Measurements from ENCODE around the gene OXLD1.

OXLD1 gene

DNA sequence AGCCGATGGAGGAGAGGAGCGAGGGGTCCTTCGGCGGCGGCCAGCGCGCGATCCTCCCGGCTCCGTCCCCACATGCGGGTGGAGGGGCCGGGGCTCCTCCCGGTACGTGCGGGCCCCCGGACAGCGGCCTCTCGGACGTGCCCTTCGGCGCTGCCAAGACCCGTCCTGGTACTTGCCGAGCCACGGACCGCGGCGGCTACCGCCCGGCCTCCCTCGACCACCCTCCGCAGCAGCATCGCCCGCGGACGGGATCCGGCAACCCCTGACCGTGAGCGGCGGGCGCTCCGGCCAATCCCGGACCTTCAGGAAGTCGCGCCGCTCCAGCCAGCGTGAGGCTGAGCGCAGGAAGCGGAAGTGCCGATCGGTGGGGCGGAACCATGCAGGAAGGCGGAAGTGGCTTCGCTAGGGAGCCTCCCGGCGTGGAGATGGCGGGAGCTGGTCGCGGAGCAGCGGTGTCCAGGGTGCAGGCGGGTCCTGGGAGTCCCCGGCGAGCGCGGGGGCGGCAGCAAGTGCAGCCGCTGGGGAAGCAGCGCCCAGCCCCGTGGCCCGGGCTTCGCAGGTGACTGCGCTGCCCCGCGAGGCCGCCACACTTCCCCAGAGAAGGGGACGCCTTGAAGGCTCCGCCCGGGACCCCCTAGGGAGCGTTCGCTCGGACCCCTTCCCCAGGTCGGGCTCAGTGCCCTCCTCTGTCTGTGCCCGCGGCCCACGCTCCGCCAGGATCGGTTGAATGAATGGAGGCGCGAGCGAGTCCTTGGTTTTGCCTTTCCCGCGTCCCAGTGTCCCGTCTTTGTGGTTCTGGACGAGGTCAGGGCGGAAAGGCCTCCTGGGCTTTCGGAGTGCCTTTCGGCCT lies at the start of gene OXLD1, which contains the start of gene CCDC137:
Gene OXLD1, minus strand, starts transcription at position 264 of the 850 bp plus-strand sequence. Its CDS starts 28 bp downstream, at position 236.
Gene CCDC137, plus strand, starts transcription at position 396 of the 850 bp plus-strand sequence. Its CDS starts 30 bp downstream, at position 426.
- DNase-seq: peak; percentile 87

DNA sequence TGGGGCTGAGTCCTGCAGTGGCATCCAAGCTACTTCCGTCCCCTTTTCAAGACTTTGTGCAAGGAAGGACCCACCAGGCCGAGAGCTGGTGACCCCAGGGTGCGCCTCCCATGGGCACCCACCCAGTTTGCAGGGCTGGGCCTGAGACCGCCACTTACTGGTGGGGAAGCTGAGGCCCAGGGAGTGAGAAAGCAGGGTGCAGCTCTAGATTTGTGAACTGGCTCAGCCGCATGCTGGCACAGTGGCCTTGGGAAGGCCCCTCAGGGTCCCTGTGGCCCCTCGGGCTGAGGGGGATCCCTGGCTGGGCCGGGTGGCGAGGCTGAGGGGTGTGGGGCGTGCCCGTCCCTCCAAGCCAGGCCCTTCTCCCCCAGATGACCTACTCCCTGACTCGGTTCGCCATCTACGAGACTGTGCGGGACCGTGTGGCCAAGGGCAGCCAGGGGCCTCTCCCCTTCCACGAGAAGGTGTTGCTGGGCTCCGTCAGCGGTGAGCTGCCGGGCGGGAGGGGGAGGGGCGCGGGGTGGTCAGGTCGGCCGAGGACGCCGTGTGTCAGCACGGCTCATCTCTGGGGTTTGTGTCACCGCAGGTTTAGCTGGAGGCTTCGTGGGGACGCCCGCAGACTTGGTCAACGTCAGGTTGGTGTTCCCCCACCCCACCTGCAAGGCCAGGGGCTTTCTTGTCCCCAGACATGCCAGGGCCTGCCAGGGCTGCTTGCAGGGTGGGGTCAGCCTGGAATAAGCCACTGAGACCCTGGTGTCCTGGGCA lies 48.9 kb upstream of the OXLD1 start:
- no peak for DNase-seq

DNA sequence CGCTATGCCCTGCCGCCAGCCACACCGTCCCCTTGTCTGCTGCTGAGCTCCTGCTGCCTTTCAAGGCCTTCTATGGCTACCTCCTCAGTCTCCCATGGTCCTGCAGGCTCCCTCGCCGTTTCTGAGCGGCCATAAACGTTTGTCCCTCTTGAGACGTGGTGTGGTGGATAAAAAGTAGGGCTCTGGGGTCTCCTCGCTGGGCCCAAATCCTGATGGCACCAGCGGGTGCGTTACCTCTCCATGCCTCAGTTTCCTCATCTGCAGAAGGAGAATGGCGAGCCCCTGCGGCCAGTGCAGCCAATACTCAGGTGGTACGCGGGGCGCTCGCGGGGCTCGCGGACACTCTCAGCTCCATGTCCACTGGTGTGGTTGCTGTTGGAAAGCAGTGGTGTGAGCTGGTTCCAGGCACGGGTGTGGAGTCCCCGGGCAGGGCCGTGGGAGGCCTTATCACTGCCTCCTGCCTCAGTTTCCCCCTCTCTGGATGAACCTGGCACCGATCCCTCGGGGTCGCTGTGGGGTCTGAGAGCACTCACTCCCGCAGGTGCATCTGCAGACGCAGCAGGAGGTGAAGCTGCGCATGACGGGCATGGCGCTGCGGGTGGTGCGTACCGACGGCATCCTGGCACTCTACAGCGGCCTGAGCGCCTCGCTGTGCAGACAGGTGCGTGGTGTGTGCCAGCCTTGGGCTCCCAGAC lies 48.2 kb upstream of the OXLD1 start:
- no peak for DNase-seq

DNA sequence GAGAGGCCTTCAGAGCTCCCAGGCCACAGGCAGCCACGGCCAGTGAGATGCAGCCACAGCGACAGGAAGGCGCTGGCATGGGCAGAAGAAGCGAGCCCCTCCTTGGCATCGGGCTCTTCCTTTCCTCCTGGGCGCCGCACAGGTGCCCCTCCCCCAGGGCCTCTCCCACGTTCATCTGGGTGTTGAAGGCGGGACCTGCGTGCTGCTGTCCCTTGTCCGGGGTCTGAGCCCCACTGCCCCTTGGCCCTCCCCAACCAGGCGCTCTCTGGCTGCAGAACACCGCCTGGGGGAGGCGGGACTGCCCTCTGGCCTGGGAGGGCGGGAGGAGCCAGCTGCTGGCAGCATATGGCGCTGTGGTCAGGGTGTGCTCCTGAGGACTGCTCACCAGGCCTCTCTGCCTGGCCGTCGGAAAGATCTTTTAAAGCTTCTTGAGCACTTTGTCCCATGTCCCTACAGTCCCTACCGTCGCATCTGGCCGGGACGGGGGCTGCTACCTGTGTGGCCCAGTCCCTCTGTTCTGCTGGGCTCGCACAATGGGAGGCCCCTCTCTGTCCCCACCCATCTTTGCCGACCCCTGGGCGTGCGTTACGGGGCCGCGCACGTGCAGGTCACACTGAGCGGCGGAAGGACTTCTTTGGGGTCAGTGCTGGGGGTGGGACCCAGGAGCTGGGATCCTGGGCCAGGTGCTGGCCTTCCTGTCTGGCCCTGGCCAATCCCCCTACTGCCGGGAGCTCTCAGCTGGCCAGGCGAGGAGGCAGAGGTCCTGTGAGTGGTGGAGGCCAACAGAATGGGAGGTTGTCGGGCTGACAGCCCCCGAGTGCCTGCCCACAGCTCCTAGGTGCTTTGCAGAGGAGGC lies 47.4 kb upstream of the OXLD1 start:
- no peak for DNase-seq

DNA sequence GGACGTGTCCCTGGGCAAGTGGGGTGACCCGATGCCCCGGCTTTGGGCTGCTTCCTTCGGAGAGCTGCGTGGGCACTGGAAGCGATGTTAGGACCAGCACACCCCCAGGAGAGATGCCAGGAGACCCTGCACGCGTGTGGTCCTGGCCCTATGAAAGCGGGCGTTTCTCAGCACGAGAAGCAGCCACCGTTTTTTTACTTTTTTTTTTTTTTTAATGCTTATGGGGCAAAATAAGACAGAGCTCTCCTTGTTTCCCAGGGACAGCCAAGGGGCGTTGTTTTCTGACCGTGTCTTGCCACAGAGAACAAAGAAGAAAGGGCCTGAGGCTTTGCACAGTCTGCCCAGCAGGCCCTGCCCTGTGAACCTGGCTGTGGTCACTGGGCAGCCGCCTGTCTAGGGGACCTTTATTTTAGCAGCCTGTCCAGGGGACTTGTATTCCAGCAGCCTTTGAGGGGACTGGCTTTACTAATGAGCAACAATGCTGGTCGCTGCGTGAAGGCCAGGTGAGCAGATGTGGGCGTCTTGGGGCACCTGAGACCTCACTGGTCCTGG lies 46.7 kb upstream of the OXLD1 start:
- no peak for DNase-seq

DNA sequence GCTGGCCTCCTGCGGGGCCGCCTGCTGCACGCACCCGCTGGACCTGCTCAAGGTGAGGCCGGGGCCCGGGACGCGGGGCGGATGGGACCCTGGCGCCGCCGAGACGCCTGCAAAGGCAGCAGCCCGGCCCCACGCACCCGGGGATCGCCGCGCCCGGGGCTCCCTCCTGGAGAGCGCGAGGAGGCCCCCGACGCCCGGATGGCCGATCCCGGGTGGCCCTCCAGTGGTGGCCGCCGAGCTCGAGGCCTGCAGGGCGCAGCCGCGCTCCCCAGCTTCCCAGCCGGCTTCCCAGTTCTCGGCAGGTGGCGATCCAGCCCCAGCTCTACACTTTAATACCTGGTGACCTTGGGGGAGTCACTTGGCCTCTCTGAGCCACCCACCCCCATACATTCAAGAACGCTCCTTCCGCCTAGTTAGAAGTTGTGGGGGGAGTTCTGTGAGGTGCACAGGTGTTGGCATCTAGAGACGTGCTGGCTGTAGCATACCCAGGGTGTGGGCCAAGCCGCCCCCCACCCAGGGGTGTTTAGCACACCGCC lies 46.1 kb upstream of the OXLD1 start:
- DNase-seq: no peak

DNA sequence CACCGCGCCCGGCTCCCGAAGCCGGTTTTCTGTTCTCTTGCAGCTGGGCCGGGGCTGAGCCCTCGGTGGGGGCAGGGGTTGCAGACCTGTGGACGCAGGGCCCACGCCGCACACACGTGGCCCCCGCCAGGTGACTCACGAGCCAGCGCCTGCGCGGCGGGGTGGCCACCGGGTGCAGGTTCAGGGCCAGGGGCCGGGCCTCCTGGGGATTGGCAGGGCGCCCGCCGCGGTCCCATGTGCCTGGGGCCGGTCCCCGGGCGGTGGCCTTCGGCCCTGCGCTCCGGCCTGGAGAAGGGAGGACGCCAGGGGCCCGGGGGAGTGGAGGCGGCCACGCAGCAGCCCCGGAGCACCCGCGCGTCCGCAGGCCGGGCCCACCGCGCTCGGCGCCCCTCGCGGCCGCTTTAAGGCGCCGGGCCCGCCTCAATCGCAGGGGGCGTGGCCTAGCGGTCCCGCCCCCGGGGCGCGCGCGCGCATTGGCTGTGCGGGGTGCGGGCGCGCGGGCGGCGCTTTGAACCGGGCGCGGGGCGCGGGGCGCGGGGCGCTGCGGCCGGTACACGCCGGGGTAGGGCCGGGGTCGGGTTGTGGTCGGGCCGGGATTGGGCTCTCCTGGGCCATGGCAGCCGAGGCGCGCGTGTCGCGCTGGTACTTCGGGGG lies 45.5 kb upstream of the OXLD1 start, which contains the start of gene SLC25A10:
Gene SLC25A10, plus strand, starts transcription at position 471 of the 654 bp plus-strand sequence. Its CDS starts 143 bp downstream, at position 614.
- DNase-seq: peak; percentile 56

DNA sequence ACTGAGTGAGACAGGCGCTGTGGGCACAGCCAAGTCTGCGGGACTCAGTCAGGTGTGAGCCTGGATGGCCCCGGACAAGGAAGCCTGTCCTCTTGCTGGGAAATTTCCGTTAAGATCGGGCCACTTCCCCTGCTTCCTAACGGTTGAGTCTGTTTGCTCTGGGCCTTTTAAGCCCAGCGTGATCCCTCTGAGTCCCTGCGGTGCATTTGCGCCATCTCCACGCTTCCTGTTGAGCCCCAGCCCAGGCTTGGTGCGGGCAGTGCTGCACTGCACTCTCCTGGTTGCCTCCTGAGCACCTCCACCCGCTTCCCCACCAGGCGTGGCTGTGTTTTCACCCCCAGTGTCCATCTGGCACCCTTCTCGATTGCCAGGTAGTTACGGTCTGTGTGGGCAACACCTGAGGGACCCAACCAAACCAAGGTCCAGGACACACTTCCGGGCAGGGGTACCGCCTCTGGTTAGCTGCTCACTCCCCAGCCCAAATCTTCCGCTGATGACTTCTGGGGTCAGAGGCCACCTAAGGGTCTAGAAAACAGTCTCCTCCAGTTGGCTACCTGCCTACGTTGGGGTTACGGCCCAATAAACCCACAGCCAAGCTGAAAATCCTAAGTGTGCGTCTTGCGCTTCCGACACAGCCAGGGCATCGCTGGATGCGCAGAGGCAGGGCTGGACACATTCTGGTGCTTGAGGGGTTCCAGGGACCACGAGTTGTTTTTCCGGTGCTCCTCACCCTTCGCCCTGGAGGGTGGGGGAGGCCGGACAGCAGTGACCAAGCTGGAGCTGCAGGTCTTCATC lies 44.3 kb upstream of the OXLD1 start:
- DNase-seq: no peak

DNA sequence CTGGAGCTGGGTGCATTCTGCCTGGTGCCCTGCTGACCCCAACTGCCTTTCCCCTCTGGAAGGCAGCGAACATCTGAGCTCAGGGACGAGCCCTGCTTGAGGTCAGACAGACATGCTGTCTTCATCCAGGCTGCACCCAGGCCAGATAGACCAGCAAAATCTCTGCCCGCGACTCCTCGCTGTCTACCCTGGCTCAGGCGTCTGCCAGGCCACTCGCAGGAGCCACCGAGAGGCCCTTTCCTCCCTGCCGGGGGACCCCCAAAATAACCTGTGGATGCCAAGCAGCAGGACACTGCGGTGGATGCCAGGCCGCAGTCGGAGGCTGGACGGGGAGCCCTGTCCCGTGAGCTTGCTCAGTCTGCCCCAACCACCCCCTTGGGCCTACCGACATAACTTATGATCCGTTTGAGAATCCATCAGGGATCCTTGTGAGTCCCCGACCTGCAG lies 42.4 kb upstream of the OXLD1 start:
- no peak for DNase-seq

DNA sequence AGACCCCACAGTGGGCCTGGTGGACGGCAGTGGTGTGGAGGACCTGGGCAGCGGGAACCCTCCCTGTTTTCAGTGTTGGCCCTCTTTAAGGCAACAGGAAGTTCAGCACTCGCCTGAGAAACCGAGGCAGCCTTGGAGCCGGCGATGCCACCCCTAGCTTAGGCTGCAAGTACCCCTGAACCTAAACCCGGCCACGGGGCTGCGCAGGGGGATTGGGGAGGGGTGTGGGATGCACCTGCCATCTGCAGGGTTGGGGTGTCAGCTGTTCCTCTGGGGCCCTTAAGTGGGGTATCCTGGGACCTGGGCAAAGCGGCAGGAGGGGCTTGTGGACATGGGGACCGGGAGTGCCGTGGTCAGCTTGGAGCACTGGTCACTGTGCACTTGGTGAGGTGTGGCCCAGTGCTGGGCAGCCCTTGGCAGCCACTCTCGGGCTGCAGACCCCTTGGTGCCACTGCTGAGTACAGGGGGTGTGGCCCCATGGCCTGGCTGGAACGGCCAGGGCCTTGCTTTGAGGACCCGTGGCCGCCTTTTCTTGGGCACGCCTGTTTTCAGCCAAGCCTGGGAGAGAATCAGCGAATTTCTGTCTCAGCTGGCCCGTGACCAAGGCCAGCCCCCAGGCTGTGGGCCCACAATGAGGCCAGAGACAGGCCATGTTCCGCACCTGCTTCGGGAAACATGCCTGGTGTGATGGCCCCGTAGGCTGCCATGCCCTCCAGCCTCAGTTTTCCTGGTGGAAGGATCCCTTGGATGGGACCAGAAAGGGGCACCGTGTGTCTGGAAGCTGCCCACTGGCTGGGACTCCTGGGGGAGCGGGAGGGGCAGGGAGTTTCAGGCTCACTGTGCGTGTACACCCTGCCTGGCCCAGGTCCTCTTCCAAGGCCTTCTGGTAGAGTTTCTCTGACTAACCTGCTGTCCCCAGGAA lies 41.6 kb upstream of the OXLD1 start:
- no peak for DNase-seq

DNA sequence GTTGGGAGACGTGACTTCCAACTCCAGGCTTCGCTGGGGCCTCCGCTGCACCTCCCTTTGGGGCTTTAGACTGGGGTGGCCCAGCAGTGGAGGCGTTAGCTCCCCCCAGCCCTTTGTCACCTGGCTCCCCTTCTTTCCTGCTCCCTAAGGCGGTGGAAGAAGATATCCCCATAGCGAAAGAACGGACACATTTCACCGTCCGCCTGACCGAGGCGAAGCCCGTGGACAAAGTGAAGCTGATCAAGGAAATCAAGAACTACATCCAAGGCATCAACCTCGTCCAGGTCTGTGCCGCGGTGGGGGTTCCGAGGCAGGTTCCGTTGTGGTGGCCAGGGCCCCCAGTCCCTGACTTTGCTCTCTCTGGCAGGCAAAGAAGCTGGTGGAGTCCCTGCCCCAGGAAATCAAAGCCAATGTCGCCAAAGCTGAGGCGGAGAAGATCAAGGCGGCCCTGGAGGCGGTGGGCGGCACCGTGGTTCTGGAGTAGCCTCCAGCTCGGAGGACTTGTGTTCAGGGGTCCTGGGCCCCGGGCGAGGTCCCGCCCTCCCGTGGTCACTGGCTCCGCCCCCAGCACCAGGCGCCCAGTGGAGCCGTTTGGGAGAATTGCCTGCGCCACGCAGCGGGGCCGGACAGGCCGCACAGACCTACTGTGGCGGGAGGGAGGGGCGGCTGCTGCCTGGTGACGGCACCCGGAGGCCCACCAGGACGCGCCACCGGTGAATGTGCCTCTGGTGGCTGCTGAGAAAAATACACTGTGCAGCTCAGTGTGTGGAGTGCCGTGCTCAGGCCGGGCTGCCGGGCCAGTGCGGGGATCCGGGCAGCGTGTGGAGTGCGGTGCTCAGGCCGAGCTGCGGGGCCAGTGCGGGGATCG lies 40.6 kb upstream of the OXLD1 start:
- DNase-seq: no peak

DNA sequence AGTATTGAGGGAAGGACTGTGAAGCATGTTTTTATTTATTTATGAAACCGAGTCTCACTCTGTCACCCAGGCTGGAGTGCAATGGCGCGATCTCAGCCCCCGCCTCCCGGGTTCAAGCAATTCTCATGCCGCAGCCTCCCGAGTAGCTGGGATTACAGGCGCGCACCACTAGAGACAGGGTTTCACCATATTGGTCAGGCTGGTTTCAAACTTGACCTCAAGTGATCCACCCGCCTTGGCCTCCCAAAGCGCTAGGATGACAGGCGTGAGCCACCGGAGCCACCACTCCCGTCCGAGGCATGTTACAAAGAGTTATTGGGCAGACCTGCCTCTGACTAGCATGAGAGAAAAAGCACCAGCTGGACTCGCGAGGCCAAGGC lies 39.8 kb upstream of the OXLD1 start:
- DNase-seq: no peak

DNA sequence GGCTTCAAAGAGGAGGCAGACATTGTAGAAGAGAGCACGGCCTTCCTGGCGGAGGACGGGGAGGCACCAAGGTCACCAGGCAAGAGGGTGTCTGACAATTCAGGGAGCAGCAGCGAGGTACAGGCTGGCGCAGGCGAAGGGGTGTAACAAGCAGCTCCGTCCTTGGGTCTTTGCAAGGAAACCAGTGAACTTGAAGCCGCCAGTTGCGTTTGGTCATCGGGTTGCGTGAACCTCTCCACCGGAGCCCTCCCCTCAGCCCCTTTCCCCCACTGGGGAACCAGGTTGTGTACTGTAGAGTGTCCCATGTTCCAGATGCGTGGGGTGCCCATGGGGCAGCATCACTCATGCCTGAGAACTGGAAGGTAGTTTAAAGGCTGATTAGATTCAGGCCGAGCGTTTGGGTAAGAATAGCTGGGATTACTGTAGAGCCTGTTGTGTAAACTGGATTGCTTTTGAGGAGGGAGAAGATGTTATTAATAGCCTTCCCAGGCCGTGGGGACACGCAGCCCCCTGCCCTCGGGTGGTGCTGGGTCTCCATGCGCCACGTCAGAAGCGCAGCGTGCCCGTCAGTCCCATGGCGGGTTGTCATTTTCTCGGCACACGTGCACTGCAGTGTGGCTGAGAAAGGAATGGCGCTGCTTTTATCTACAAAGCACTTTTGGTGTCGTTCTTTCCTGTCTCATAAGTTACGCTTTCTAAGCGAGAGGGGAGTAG lies 39.3 kb upstream of the OXLD1 start:
- no peak for DNase-seq

DNA sequence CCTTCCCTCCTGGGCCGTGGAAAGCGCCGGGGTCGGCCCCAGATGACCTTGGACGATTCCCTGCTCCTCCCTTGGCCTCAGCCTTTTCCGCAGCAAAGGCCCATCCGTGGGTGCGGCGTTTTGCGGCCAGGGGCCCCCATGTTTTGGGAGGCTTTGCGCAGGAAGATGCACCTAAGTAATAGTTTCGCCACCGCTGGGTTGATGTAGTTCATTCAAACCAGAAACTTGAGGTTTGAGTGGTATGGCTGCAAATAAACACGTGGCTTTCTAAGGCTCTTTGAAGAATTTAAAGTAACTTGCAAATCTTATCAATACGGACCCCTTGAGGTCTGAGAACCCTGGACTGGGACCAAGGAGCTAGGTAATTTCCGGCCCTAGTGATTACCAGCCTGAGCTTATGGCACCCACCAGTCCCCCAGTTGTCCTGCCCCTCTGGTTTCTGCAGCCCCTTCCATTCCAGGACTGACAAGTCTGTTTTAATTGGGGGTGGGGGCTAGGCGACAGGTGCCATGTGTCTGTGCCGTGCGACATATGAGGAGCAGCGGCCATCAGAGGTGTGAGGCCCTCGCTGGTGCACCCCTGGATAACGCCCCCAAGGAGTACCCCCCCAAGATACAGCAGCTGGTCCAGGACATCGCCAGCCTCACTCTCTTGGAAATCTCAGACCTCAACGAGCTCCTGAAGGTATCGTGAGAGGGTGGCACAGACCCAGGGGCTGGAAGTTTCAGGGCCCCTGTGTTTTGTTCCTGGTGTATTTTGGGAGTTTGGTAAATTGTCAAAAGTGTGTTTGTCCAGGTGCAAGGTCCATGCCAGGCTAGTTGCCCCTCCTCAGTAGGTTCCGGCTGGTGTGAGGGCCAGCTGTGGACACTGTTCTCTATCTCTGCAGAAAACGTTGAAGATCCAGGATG lies 37.6 kb upstream of the OXLD1 start:
- DNase-seq: no peak

DNA sequence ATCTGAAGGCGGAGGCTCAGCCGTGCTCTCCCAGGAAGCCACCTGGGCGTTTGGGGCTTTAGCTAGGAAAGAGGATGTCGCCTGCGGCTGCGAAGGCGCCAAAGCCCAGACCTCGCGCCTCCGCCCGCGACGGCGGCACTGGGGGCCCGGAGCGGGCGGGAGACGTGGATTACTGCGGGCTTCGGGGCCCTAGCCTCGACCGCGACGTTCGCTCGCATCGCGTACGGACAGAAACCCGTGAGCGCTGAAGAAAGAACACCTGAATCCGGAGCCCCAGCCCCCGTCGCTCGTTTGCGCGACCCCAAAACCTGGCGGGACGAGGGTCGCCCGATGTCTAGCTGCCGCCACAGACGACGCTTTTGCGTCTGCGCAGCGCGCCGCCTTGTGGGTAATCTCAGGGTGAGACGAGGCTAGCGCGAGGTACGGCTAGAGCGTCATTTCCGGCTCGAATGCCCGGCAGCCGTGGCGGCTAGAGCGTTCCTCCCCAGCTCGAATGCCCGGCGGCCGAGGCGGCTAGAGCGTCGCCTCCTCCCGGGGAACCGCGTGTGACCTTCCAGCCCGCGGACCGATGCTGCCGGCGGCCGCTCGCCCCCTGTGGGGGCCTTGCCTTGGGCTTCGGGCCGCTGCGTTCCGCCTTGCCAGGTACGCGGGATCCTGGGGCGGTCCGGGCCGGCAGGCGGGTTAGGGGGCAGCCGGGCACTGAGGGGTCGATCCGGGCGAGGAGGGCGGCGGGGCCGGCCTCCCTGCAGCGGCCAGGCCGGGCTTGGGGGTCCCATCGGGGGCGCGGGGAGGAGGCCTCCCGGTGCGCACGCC lies 36.7 kb upstream of the OXLD1 start, which contains the start of gene MRPL12:
Gene MRPL12, plus strand, starts transcription at position 434 of the 813 bp plus-strand sequence. Its CDS starts 135 bp downstream, at position 569.
- DNase-seq: peak; percentile 62

Data from GOT3 (cell line).